ENCODE measurements around the gene ARSB.

GRCh38 chr5:79001471-79001870 is 16.4 kb upstream of the ARSB start:
- TF ChIP-seq EZH2 (IDR thresholded peaks at IDR 0.05; ENCODE audit: insufficient read depth, poor library complexity, severe bottlenecking) (no peak), EZH2phosphoT487 (IDR thresholded peaks at IDR 0.05; ENCODE audit: insufficient read depth, low read depth) (no peak)
